Body of pancreas (tissue), 4 donors: ENCODE data around the gene CNGB1.

Source experiments
- CTCF ChIP-seq, 7 experiments: fragments of 450-650 bp in 4 of 7; fragments of 200-600 bp in 3 of 7; sonication (generic) in 3 of 7; IDR thresholded peaks; one replicate each; pipeline ENCODE4 v1.5.1; 2016 to 2019; ENCODE audit warnings: antibody characterized with exemption in 7 of 7
- POLR2A ChIP-seq, 3 donors: fragments of 450-650 bp; IDR thresholded peaks; one replicate each; pipeline ENCODE4 v1.6.1; 2016; ENCODE audit warnings: antibody characterized with exemption in 3 of 3, mild to moderate bottlenecking in 2 of 3

GRCh38 chr16:57999366-57999970 is 28.5 kb upstream of the CNGB1 start:
- TF ChIP-seq POLR2A (IDR thresholded peaks at IDR 0.05) (peak in 1 of 3 donors; percentile 13), CTCF (IDR thresholded peaks at IDR 0.05) (no peak)
